ENCODE data around the gene MTA1. TPM values are rescaled to one million over a fixed set of nuclear protein-coding genes. Genes with fewer than 3 reads are reported as not detected.

MTA1 gene
- total RNA-seq, 1 donor from 2014 or later: 201 TPM

- intact Hi-C loops (cut with micrococcal nuclease): no loop called here
- no peak for ATAC-seq
- DNase-seq: peak; percentile 25
Measured at GRCh38 chr14:105498430-105499255, 79.0 kb downstream of the MTA1 start.

- intact Hi-C loops (cut with micrococcal nuclease): no loop called here
- DNase-seq (no peak), ATAC-seq (no peak)
Measured at GRCh38 chr14:105499256-105500035, 79.8 kb downstream of the MTA1 start.

GRCh38 chr14:105500036-105500725, 80.6 kb downstream of the MTA1 start:
- intact Hi-C loops (cut with micrococcal nuclease): no loop called here
- no peak for DNase-seq
- ATAC-seq: no peak

- ATAC-seq (no peak), DNase-seq (no peak)
- intact Hi-C loops (cut with micrococcal nuclease): no loop called here
Measured at GRCh38 chr14:105500726-105501101, 81.1 kb downstream of the MTA1 start.

- intact Hi-C loops (cut with micrococcal nuclease): no loop called here
- DNase-seq (no peak), ATAC-seq (no peak)
Measured at GRCh38 chr14:105501504-105502291, 82.1 kb downstream of the MTA1 start.

- DNase-seq (no peak), ATAC-seq (no peak)
- intact Hi-C loops (cut with micrococcal nuclease): no loop called here
Measured at GRCh38 chr14:105502446-105503295, 83.0 kb downstream of the MTA1 start.

GRCh38 chr14:105503296-105503640, 83.6 kb downstream of the MTA1 start:
- intact Hi-C loops (cut with micrococcal nuclease): no loop called here
- ATAC-seq (no peak), DNase-seq (no peak)

GRCh38 chr14:105503935-105504692, 84.5 kb downstream of the MTA1 start:
- intact Hi-C loops (cut with micrococcal nuclease): no loop called here
- ATAC-seq: no peak
- no peak for DNase-seq

GRCh38 chr14:105505101-105505500, 85.5 kb downstream of the MTA1 start:
- DNase-seq (peak; percentile 29), ATAC-seq (no peak)
- intact Hi-C loops (cut with micrococcal nuclease): no loop called here

GRCh38 chr14:105507247-105507646, 87.6 kb downstream of the MTA1 start:
- intact Hi-C loops (cut with micrococcal nuclease): no loop called here
- DNase-seq (no peak), ATAC-seq (no peak)

GRCh38 chr14:105508069-105508468, 88.4 kb downstream of the MTA1 start:
- ATAC-seq (no peak), DNase-seq (no peak)
- intact Hi-C loops (cut with micrococcal nuclease): no loop called here

GRCh38 chr14:105508601-105509000, 89.0 kb downstream of the MTA1 start:
- intact Hi-C loops (cut with micrococcal nuclease): no loop called here
- DNase-seq (no peak), ATAC-seq (no peak)

GRCh38 chr14:105517096-105517495, 97.5 kb downstream of the MTA1 start:
- ATAC-seq (no peak), DNase-seq (no peak)
- intact Hi-C loops (cut with micrococcal nuclease): no loop called here

- ATAC-seq (no peak), DNase-seq (no peak)
- intact Hi-C loops (cut with micrococcal nuclease): no loop called here
Measured at GRCh38 chr14:105519946-105520698, 100.5 kb downstream of the MTA1 start.

Measured in left ventricle myocardium superior (tissue), 1 donor.